ENCODE measurements around the gene CCNI.

DNA sequence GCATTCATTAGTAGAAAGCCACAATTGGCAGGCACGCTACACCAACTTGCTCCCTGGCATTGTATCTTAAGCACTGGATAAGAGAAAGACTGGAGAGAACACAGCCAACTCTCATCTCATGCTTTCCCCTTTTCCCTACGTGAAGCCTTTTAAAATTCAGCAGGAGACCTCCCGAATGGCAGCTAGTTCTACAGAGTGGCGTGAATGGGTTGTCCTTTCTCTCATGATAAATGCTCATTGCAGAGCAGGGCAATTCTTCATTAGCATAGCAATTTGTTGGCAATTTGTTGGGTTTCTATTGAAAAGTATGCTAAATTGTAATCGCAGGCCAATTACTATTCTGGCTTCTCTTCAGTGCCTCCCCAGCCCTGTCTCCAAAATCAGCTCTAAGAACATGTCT is 78.3 kb downstream of the CCNI start:
- TF ChIP-seq SUZ12 (IDR thresholded peaks at IDR 0.05; ENCODE audit: extremely low read depth, insufficient read depth, insufficient read length) (no peak), ZNF274 (IDR thresholded peaks at IDR 0.05; ENCODE audit: low read depth, low read length) (no peak), YY1 (IDR thresholded peaks at IDR 0.05; ENCODE audit: insufficient read depth, insufficient read length) (no peak)
